ENCODE measurements around the gene DPPA4.

The DPPA4 gene

DNA sequence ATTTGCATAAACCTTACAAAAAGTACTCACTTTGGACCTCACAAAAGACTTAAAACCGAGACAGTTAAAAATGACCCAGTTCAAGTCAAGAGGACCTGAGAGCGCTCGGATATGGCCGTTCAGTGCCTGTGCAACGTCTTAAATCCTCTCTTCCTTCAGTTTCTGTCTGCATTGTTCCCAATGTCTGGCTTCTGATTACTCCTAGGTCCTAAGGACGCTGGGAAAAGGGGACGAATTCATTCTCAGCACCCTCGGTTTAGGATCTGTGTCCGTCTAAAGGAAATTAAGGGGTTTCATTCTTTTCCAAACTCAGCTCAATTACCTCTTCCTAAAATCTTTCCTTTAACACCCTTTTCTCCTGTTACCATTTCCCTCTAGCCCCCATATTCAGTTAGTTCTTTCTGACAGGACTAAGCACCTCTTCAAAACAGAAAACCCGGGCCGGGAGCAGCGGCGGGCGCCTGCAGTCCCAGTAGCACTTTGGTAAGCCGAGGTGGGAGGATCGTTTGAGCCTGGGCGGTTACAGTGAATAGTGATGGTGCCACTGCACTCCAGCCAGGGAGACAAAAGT is 970 bp downstream of the DPPA4 start:
- no peak for DNase-seq

DNA sequence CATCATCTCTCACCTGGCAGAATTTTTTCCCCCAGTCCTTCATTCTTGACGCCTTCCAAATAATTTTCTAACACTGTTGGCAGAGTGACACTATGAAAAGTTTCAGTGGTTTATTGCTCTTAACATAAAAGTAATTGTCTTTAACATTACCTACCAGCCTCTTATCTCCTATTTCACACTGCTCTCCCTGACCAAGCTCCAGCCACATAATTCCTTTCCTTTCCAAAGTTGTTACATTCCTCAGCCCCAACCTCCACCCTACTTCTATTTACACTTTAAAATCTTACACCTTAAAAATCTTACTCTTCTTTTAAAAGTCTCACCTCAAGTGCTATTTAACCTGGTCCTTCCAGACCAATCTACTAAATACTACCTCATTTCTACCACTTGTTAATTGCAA is 2.8 kb downstream of the DPPA4 start:
- DNase-seq, result no peak

DNA sequence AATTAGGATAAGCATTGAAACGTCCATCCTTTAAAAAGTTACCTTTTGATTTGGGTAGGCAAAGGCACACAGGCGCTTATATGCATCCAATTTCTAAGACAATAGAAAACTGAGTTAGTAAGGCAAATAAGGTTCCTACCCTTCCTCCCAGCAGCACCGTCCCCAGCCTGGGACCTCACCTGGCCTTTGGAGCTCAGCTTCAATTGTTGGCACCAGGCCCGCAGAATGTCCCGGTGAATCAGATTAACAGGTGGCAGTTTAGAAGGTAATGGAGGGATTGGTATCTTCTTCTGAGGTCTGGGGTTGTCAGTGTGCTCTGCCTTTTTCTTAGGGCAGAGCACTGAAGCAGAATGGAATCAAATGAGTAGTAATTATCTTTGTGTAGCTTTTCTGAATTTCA is 5.7 kb downstream of the DPPA4 start:
- DNase-seq, result no peak

DNA sequence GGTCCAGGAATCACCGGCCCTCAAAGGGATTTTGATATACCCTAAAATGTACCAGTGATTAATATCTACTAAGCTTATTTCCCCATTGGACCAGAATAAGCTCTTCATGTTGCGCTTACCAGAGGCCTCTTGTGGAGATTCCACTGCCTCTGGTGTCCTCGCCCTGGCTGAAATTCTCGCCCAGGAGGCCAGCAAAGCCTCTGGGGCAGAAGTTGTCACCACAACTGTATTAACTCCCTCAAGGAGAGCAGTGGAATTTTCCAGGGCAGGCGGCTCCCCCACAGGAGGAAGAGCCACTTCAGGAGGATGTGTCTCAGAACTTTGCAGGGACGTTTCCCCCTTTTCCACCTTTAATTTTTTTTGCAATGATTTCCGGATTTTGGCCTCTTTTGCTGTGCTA is 6.9 kb downstream of the DPPA4 start:
- no peak for DNase-seq

DNA sequence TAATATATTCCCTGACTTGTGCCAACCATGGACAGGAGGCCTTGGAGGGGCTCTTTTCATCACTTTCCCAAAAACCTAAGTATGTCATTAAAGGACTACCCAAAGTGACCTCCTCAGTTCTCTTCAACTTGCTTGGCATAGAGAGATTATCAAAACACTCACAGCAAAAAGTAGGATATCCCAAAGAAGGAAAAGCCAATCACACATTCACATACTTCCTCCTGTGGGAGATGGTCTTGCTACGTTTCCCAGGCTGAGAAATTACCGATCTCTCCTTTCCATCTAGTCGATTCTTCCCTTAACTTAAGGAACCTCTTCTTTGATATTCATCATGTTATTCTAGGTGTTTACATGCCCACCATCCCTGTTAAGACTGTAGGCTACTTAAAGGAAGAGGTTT is 9.1 kb downstream of the DPPA4 start:
- no peak for DNase-seq

DNA sequence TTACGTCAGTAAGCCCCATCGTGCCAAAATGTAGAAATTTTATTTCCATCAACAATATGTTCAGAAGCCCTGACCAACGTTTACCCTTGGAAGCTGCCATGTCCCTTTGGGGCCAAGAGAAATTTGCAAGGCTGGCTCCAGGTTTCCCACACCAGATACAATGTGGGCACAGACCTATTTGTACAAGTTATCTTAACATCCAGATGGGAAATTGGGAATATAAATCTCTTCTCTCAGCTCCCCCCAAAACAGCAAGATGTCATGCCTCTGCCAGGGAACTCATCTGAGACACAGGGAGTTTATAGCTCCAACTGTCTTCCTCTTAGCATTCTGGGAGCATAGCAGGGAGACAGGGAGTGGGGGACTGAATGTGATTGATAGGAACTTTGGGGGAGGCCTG is 11.7 kb downstream of the DPPA4 start:
- no peak for DNase-seq

DNA sequence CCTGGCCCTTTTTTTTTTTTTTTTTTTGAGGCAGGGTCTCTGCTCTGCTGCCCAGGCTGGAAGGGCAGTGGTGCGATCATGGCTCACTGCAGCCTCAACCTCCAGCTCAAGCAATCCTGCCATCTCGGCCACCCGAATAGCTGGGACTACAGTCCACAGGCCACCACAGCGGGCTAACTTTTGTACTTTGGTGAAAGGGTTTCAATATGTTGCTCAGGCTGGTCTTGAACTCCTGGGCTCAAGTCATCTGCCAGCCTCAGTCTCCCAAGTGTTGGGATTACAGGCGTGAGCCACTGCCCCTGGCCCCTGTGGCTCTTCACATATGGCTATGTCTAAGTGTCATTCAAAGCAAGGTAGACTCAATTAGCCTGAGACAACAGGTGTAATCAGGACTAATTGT is 12.2 kb downstream of the DPPA4 start:
- DNase-seq, result no peak

DNA sequence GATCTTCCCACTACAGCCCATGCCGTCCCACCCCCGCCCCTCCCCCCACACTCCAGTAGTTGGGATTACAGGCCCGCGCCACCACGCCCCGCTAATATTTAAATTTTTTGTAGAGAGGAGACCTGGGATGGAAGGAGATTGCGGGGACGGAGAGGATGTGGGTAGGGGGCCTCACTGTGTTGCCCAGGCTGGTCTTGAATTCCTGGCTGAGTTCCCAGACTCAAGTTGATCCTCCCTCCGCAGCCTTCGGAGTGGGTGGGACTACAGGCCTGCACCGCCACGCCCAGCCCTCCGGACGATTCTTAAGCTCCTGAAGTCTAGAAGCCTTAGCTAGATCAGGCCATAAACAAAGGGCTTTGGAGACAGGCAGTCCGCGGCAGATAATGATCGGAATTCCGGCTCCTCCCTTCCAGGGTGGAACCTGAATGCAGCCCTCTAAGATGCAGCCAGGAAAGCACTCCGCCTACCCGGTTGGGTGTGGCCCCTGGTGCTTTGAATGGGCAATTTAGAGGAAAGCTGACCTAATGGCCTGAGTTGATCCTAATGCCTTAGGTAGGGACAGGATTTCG is 21.1 kb downstream of the DPPA4 start, which contains the start of gene DPPA2:
DPPA2 (minus strand) TSS at position 356 of the 569 bp plus-strand sequence. CDS start 1,975 bp downstream, outside the sequence.
- DNase-seq, result no peak

DNA sequence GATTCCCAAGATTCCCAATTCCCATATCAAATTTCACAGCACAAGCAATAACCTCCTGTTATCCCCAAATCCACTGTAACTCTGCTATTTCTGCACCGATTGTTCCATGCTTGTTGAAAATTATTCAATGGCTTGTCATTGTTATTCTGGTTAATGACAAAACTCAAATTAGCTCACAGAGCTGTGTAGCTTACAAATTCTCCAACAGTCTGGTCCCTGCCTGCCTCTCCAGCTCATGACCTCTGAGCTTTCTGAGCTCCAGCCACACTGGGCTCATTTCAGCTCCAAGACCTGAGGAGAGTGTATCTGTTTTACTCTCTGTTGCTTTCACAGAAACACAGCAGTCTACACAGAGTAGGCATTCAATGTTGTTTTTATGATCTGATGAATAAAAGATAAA is 24.3 kb downstream of the DPPA4 start:
- DNase-seq, result no peak

DNA sequence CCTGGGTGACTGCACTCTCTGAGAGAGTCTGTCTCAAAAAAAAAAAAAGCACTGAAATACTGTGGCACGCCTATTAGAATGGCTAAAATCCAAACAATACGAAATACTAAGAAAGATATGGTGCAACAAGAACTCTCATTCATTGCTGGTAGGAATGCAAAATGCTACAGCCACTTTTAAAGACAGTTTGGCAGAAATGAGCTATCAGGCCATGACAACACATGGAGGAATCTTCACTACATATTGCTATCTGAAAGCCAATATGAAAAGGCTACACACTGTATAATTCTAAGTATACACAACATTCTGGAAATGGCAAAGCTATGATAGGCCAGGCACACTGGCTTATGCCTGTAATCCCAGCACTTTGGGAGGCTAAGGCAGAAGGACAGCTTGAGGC is 39.9 kb downstream of the DPPA4 start:
- DNase-seq, result no peak

DNA sequence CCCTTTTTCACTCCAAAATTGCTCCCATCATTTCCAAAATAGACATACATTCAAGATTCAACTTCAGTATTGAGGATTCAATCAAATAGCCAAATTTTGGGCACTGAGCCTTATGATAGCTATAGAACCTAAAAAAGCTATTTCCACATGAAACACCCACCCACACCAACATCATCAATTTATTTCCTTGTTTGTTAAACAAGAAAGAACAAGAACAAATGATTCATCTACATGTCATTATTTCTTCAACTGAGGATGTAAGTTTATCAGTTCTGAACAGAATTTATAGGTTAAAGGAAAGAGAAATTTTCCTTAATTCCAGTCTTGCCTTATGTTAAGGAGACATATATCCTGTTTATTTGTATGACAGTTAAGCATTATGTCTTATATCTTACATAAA is 53.3 kb downstream of the DPPA4 start:
- DNase-seq, result no peak

DNA sequence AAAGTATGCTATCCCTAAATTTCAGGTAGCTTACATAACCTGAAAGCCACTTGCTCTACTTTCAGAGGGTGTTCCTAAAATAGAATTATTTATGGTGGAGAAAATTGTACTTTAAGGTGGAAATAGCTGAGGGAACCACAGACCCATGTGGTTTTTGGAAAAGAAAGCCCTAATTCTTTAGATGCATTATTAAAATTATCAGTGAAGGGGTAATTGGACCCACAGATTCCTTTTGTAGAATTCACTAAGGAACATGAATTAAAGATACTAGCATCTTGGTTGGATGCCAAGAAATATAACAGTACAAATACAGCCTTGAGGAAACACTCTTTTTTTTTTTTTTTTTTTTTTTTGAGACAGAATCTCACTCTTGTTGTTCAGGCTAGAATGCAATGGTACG is 58.8 kb downstream of the DPPA4 start:
- DNase-seq, result no peak

DNA sequence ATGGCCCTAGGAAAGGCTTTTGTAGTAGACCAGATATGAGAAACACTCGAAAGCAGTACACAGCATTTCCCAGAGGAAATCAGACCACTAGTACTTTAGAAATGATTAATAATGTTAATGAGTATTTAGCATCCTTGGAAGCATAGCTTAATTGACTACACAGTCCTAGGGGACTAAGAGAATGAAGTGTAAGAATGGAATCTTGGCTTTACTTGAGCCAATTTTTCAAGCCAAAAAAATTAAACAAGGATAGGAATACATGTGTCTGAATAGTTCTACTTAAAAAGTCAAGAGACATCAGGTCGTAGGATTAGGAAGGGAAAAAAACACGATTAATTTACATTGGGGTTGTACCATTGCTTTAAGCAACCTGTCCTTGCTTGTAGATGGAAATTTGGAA is 59.2 kb downstream of the DPPA4 start:
- no peak for DNase-seq

Measured in NCI-H2107 (cell line).